Keratinocyte (primary cell): ENCODE results near the gene TERT. TPM values are rescaled to one million over a fixed set of nuclear protein-coding genes. Genes with fewer than 3 reads are reported as not detected.

Experiments
- DNase-seq: peaks from one replicate; pipeline ENCODE4 v3.0.0-alpha.2; 2011; ENCODE audit warnings: low read depth, missing footprints, low spot score
- FAIRE-seq: peaks from 2 replicates; lab custom pipeline; 2011; peaks lifted over from hg19 to GRCh38; lab: Jason Lieb, UNC
- H2AFZ ChIP-seq: 2 replicates; pipeline ENCODE4 v1.6.0; 2012; ENCODE audit warnings: low read length, control low read depth, inconsistent platforms; ENCODE audit not compliant: control insufficient read depth
- H3K27ac ChIP-seq: 2 replicates; pipeline ENCODE4 v1.5.1; 2011; ENCODE audit warnings: low read length; ENCODE audit not compliant: control insufficient read depth, insufficient read depth
- H3K27me3 ChIP-seq: 3 replicates; pipeline ENCODE4 v1.6.0; 2011; ENCODE audit warnings: low read length; ENCODE audit not compliant: control insufficient read depth, insufficient read depth; ENCODE audit errors: extremely low read depth
- H3K36me3 ChIP-seq, 2 experiments: 2 replicates in 1 of 2; 3 replicates in 1 of 2; pipeline ENCODE4 v1.5.1; 2011; ENCODE audit warnings: low read length in 2 of 2, mild to moderate bottlenecking in 1 of 2; ENCODE audit not compliant: control insufficient read depth in 2 of 2, insufficient read depth in 2 of 2; ENCODE audit errors: extremely low read depth in 1 of 2
- H3K4me1 ChIP-seq: 3 replicates; pipeline ENCODE4 v1.5.1; 2011; ENCODE audit warnings: low read length; ENCODE audit not compliant: control insufficient read depth, insufficient read depth; ENCODE audit errors: extremely low read depth
- H3K4me2 ChIP-seq: 3 replicates; pipeline ENCODE4 v1.6.0; 2011; ENCODE audit warnings: low read depth, low read length; ENCODE audit not compliant: control insufficient read depth, insufficient read depth; ENCODE audit errors: extremely low read depth
- H3K4me3 ChIP-seq, 3 experiments: fragments of 200-600 bp in 1 of 3; sonication (generic) in 1 of 3; 2 replicates in 2 of 3; 3 replicates in 1 of 3; pipeline ENCODE4 v1.5.1; 2011 to 2016; ENCODE audit warnings: low read length in 3 of 3, mild to moderate bottlenecking in 3 of 3, control low read depth in 2 of 3, inconsistent platforms in 1 of 3, low read depth in 1 of 3, mixed read lengths in 1 of 3, mixed run types in 1 of 3, moderate library complexity in 1 of 3; ENCODE audit not compliant: control insufficient read depth in 2 of 3, insufficient read depth in 2 of 3; ENCODE audit errors: extremely low read depth in 1 of 3
- H3K79me2 ChIP-seq: 2 replicates; pipeline ENCODE4 v1.6.0; 2012; ENCODE audit warnings: low read length; ENCODE audit not compliant: control insufficient read depth, insufficient read depth
- H3K9ac ChIP-seq: 3 replicates; pipeline ENCODE4 v1.6.0; 2011; ENCODE audit warnings: low read length; ENCODE audit not compliant: control insufficient read depth, insufficient read depth; ENCODE audit errors: extremely low read depth
- H3K9me1 ChIP-seq: 3 replicates; pipeline ENCODE4 v1.6.0; 2011; ENCODE audit warnings: low read length; ENCODE audit not compliant: control insufficient read depth, insufficient read depth; ENCODE audit errors: extremely low read depth
- H3K9me3 ChIP-seq: 2 replicates; pipeline ENCODE4 v1.5.1; 2012; ENCODE audit warnings: low read depth, low read length; ENCODE audit not compliant: control insufficient read depth
- H4K20me1 ChIP-seq: 3 replicates; pipeline ENCODE4 v1.6.0; 2011; ENCODE audit warnings: low read length; ENCODE audit not compliant: control insufficient read depth, insufficient read depth; ENCODE audit errors: extremely low read depth
- CTCF ChIP-seq, 3 experiments: IDR thresholded peaks in 1 of 3; conservative IDR thresholded peaks in 1 of 3; optimal IDR thresholded peaks in 1 of 3; 2 replicates in 2 of 3; 3 replicates in 1 of 3; pipeline versions ENCODE3 to v1.5.1; 2011; ENCODE audit warnings: low read length in 3 of 3, mild to moderate bottlenecking in 3 of 3, moderate library complexity in 2 of 3, control low read depth in 1 of 3, inconsistent platforms in 1 of 3; ENCODE audit not compliant: insufficient read depth in 2 of 3; ENCODE audit errors: extremely low read depth in 1 of 3
- EZH2 ChIP-seq: IDR thresholded peaks from one replicate; pipeline ENCODE4 v1.6.1; 2012; ENCODE audit warnings: inconsistent platforms, mild to moderate bottlenecking, low read length, moderate library complexity
- dilution Hi-C: fragments of 300-500 bp; cut with MboI; formaldehyde crosslinking; loops from one replicate; pipeline ENCODE4 v1.7.0; 2020; ENCODE audit warnings: low sequenced_read_pairs; ENCODE audit not compliant: extremely low pct_ligation_motif_present
- polyA plus RNA-seq, 5 experiments: library from polyadenylated mRNA; depleted of rRNA in 3 of 5; stranded (reverse) in 3 of 5; stranded (forward) in 1 of 5; unstranded in 1 of 5; fragments of >200 nt; gene quantifications; 1 replicate in 1 of 5; 2 replicates in 3 of 5; 3 replicates in 1 of 5; pipeline versions ENCODE4 v1.2.1 to v1.2.3, GENCODE V29; 2011 to 2012; ENCODE audit warnings: missing spikeins in 2 of 5, low read depth in 1 of 5, low replicate concordance in 1 of 5

Gene TERT
- polyA plus RNA-seq, 1 donor (not counting 4 experiments of a cell fraction or from before 2014, with no cell fraction given), result not detected

DNA sequence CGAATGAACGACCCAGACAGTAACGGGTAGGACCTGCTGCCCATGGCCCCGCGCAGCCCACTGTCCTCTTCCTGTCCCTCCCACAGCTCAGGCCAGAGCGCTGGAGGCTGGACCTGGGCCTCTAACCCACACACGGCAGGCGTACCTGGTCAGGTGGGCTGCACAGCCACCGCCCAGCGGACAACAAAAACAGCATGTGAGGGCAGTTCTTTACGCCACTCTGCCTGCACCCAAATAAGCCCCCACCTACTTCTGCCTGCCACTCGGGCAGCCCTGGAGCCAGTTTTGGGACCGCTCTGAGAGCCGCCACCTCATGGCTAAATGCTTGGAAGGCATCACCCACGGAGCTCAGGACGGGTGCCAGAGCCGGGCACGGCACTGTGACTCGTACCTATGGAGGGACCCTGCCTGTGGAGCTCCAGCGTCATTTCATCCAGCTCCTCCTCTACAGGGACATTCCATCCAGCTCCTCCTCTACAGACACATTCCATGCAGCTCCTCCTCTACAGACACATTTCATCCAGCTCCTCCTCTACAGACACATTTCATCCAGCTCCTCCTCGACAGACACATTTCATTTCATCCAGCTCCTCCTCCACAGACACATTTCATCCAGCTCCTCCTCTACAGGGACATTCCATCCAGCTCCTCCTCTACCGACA is 31.1 kb upstream of the TERT start:
- no peaks in the 10 kb centered on the region for H3K9me1 ChIP-seq
- peaks cover 2% of the 10 kb centered on the region for H3K79me2 ChIP-seq
- H3K4me3 ChIP-seq, result no peak overlapping the region
- H3K4me1 ChIP-seq, result peaks cover 25% of the 10 kb centered on the region
- H3K36me3 ChIP-seq, result peaks cover 33 to 35% of the 10 kb centered on the region in 2 experiments
- H4K20me1 ChIP-seq, result peaks cover 3% of the 10 kb centered on the region
- no peak overlapping the region for H3K27ac ChIP-seq
- no peaks in the 10 kb centered on the region for H3K27me3 ChIP-seq
- dilution Hi-C loops, result no loop called here
- TF ChIP-seq EZH2, result no peak
- TF ChIP-seq CTCF (optimal IDR thresholded peaks at IDR 0.05 in 1 of 3, IDR thresholded peaks at IDR 0.05 in 1 of 3, conservative IDR thresholded peaks at IDR 0.05 in 1 of 3; ENCODE audit: extremely low read depth in 1 of 3, insufficient read depth in 2 of 3, low read length in 3 of 3), result no peak
- no peak overlapping the region for H2AFZ ChIP-seq
- DNase-seq (peak; percentile 76), FAIRE-seq (no peak)
- no peak overlapping the region for H3K9ac ChIP-seq
- no peak overlapping the region for H3K4me2 ChIP-seq
- H3K9me3 ChIP-seq, result peaks cover 4% of the 10 kb centered on the region

- Histone ChIP-seq H3K36me3 (peaks cover 36 to 42% of the 10 kb centered on the region in 2 experiments), H3K79me2 (peaks cover 2% of the 10 kb centered on the region), H3K9ac (no peak overlapping the region), H3K4me1 (peaks cover 19% of the 10 kb centered on the region), H3K4me3 (no peak overlapping the region), H3K27me3 (no peaks in the 10 kb centered on the region), H3K9me3 (peaks cover 4% of the 10 kb centered on the region), H3K9me1 (no peaks in the 10 kb centered on the region), H3K27ac (no peak overlapping the region), H2AFZ (no peak overlapping the region), H4K20me1 (peaks cover 3% of the 10 kb centered on the region), H3K4me2 (no peak overlapping the region)
- FAIRE-seq, result no peak
- dilution Hi-C loops, result no loop called here
- no peak for DNase-seq
- no peak for TF ChIP-seq CTCF (optimal IDR thresholded peaks at IDR 0.05 in 1 of 3, IDR thresholded peaks at IDR 0.05 in 1 of 3, conservative IDR thresholded peaks at IDR 0.05 in 1 of 3; ENCODE audit: extremely low read depth in 1 of 3, insufficient read depth in 2 of 3, low read length in 3 of 3)
- TF ChIP-seq EZH2, result no peak
Observed at GRCh38 chr5:1325191-1325741, 30.4 kb upstream of the TERT start.
